Stimulated activated CD4-positive, alpha-beta T cell treated with anti-CD3 and anti-CD28 coated beads, Interleukin-4, amount 100 ng/mL, for 24 hours (primary cell): Measurements from ENCODE around the gene DEPP1.

ENCODE experiments used
- DNase-seq: peaks from one replicate; pipeline ENCODE4 v3.0.0-alpha.2; 2020

The DEPP1 gene

GRCh38 chr10:44931621-44932516 lies 46.7 kb downstream of the DEPP1 start:
- no peak for DNase-seq

- DNase-seq, result no peak
These were observed 47.5 kb downstream of the DEPP1 start for GRCh38 chr10:44930904-44931620.

GRCh38 chr10:44929356-44930255 lies 49.0 kb downstream of the DEPP1 start:
- no peak for DNase-seq

- no peak for DNase-seq
These were observed 50.1 kb downstream of the DEPP1 start for GRCh38 chr10:44928462-44928861.

GRCh38 chr10:44927352-44927751 lies 51.3 kb downstream of the DEPP1 start:
- no peak for DNase-seq

GRCh38 chr10:44926751-44927351 lies 51.8 kb downstream of the DEPP1 start:
- DNase-seq, result no peak
